Airway epithelial cell (primary cell): ENCODE data around the gene MBD3L5. TPM values are rescaled to one million over a fixed set of nuclear protein-coding genes. Genes with fewer than 3 reads are reported as not detected.

ENCODE experiments used
- total RNA-seq: library from RNA; depleted of rRNA; stranded (reverse); fragments of >200 nt; gene quantifications from 2 replicates; pipeline ENCODE4 v1.2.3, GENCODE V29; 2015

The MBD3L5 gene
- total RNA-seq: not detected in 2 replicates

DNA sequence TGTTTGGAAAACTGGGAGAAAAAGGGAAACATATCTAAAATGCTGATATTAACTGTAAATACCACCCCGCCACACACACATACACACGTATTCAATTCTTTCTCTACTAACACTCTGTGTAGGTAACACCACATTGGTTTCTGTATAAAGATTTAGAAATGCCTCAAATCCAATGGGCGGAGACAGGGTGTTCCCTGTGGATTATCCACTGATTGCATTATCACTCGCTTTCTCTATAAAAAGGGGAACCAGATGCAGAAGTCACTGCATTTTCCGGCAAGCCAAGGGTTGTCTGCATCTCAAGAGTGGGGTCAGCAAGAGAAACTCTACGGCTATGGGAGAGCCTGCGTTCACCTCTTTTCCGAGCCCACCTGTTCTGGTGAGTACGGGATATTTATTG, at the start of gene MBD3L5:
MBD3L5 (plus strand) TSS at position 301 of the 400 bp plus-strand sequence; CDS start at position 335, 34 bp downstream.

DNA sequence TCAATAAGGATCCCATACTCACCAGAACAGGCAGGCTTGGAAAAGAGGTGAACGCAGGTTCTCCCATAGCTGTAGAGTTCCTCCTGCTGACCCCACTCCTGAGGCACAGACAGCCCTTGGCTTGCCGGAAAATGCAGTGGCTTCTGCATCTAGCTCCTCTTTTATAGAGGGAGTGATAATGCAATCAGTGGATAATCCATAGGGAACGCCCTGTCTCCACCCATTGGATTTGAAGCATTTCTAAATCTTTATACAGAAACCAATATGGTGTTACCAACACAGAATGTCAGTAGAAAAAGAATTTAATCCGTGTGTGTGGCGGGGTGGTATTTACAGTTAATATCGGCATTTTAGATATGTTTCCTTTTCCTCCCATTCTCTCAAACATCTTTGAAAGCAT, 9.0 kb upstream of the MBD3L5 start, which contains the start of gene MBD3L2B:
MBD3L2B (minus strand) TSS at position 101 of the 400 bp plus-strand sequence; CDS start at position 67, 34 bp downstream.

GRCh38 chr19:7040079-7040478, 9.7 kb downstream of the MBD3L5 start, which contains the start of gene MBD3L4:
Gene MBD3L4, minus strand, starts transcription at chr19:7040179. Its CDS starts 35 bp downstream, at chr19:7040144.

DNA sequence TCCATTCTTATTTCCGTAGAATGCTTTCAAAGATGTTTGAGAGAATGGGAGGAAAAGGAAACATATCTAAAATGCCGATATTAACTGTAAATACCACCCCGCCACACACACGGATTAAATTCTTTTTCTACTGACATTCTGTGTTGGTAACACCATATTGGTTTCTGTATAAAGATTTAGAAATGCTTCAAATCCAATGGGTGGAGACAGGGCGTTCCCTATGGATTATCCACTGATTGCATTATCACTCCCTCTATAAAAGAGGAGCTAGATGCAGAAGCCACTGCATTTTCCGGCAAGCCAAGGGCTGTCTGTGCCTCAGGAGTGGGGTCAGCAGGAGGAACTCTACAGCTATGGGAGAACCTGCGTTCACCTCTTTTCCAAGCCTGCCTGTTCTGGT, 18.6 kb downstream of the MBD3L5 start, which contains the start of gene MBD3L2:
MBD3L2 (plus strand) TSS at position 301 of the 400 bp plus-strand sequence; CDS start at position 354, 53 bp downstream.

DNA sequence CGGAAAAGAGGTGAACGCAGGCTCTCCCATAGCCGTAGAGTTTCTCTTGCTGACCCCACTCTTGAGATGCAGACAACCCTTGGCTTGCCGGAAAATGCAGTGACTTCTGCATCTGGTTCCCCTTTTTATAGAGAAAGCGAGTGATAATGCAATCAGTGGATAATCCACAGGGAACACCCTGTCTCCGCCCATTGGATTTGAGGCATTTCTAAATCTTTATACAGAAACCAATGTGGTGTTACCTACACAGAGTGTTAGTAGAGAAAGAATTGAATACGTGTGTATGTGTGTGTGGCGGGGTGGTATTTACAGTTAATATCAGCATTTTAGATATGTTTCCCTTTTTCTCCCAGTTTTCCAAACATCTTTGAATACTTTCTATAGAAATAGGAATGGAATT, 28.2 kb downstream of the MBD3L5 start, which contains the start of gene MBD3L3:
MBD3L3 (minus strand) TSS at position 101 of the 400 bp plus-strand sequence; CDS start at position 30, 71 bp downstream.

DNA sequence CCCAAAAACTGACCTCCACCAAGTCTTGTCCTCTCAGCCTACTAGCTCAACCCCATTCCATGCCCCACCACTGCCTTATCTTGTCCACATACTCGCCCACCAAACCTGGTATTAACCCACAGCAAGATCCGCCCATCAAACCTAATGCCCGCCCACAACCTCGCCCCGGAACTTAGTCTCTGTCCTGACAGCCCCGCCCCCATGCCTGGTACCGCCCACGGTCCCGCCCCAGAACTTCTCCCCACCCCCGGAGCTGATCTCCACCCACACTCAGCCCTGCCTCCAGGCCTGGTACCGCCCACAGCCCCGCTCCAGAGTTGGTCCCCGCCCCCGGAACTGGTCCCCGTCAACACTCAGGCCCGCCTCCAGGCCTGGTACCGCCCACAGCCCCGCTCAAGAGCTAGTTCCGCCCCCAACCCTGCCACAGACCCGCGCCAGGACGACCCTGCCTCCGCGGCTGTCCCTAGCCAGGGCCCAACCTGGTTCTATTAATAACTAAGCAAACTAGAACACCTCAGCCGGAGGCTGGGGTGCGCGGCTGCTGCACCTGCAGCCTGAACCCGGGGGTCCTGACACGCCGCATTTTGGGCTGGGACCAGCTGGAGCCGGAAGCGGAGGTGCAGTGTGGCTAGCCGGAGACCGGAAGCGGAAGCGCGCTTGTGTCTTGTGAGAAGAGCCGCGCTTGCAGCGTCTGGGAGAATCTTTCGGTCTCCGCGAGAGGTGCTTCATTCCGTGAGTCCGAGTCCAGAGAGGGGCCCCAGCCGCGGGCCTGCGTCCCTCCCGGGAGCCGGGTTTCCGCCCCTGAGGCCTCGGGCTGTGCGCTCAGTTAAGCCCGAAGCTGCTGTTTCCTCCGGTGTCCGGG, 38.9 kb downstream of the MBD3L5 start, which contains the start of gene ZNF557:
ZNF557 (plus strand) TSS at position 662 of the 862 bp plus-strand sequence. CDS start 5,372 bp downstream, outside the sequence.

Other genes with a start within 250 kb of the MBD3L5 start
- gene ADGRE1, start 143.0 kb upstream of the MBD3L5 start, total RNA-seq: not detected in 2 replicates
- gene MBD3L2B, start 9.1 kb upstream of the MBD3L5 start, total RNA-seq: not detected in 2 replicates
- not detected in 2 replicates for gene MBD3L4, start 9.6 kb downstream of the MBD3L5 start, total RNA-seq
- gene MBD3L2, start 18.7 kb downstream of the MBD3L5 start, total RNA-seq: not detected in 2 replicates
- not detected in 2 replicates for gene MBD3L3, start 28.1 kb downstream of the MBD3L5 start, total RNA-seq
- gene ZNF557, start 39.1 kb downstream of the MBD3L5 start, total RNA-seq: 2.2 and 6.4 TPM in 2 replicates